Sigmoid colon (tissue), 7 donors: ENCODE measurements around the gene NOS3. TPM values are rescaled to one million over a fixed set of nuclear protein-coding genes. Genes with fewer than 3 reads are reported as not detected.
A peak's percentile ranks its signal among the peaks of the same experiment; 100 is the strongest.

Source experiments
- DNase-seq: peaks from one replicate; pipeline ENCODE4 v3.0.0-alpha.2; 2019
- H3K27ac ChIP-seq, 4 donors: fragments of 200-600 bp; sonication (generic); one replicate each; pipeline ENCODE4 v1.5.1; 2016 to 2019; ENCODE audit warnings: mild to moderate bottlenecking in 1 of 4
- H3K27me3 ChIP-seq, 3 donors: fragments of 200-600 bp; sonication (generic); one replicate each; pipeline ENCODE4 v1.5.1; 2019; ENCODE audit warnings: mild to moderate bottlenecking in 1 of 3
- H3K36me3 ChIP-seq, 4 donors: fragments of 200-600 bp; sonication (generic); one replicate each; pipeline ENCODE4 v1.5.1; 2016 to 2019
- H3K4me1 ChIP-seq, 4 donors: fragments of 200-600 bp; sonication (generic); one replicate each; pipeline ENCODE4 v1.5.1; 2017 to 2019
- H3K4me3 ChIP-seq, 4 donors: fragments of 200-600 bp; sonication (generic); one replicate each; pipeline ENCODE4 v1.5.1; 2017 to 2019; ENCODE audit warnings: mild to moderate bottlenecking in 2 of 4, moderate library complexity in 1 of 4
- H3K9me3 ChIP-seq, 4 donors: fragments of 200-600 bp in 3 of 4; sonication (generic) in 3 of 4; one replicate each; pipeline versions ENCODE4 v1.5.1 to v1.6.1; 2013 to 2019
- CTCF ChIP-seq, 4 experiments: fragments of 450-650 bp in 3 of 4; fragments of 200-600 bp in 1 of 4; IDR thresholded peaks; one replicate each; pipeline ENCODE4 v1.5.1; 2016 to 2019; ENCODE audit warnings: antibody characterized with exemption in 4 of 4, mild to moderate bottlenecking in 3 of 4, moderate library complexity in 2 of 4
- EP300 ChIP-seq, 4 donors: sonication (generic); formaldehyde crosslinking; IDR thresholded peaks; one replicate each; pipeline ENCODE4 v1.6.1; 2017; ENCODE audit warnings: antibody characterized with exemption in 4 of 4
- POLR2A ChIP-seq, 2 donors: fragments of 450-650 bp; IDR thresholded peaks; one replicate each; pipeline ENCODE4 v1.6.1; 2016; ENCODE audit warnings: antibody characterized with exemption in 2 of 2, mild to moderate bottlenecking in 2 of 2, moderate library complexity in 2 of 2
- POLR2AphosphoS5 ChIP-seq, 4 donors: sonication (generic); formaldehyde crosslinking; IDR thresholded peaks; one replicate each; pipeline ENCODE4 v1.6.1; 2017; ENCODE audit warnings: antibody characterized with exemption in 4 of 4
- WGBS, 2 donors: extraction: QIAGEN DNeasy Blood & Tissue Kit; methylation state at CpG; one replicate each; pipeline ENCODE4 v1.1.7; 2013; 5-methylcytosine and 5-hydroxymethylcytosine counted together
- intact Hi-C: fragments of 100-400 bp; cut with DNase I; formaldehyde crosslinking; loops from one replicate; pipeline ENCODE4 v1.15.1; 2023
- polyA plus RNA-seq, 3 donors: library from polyadenylated mRNA; stranded (reverse); fragments of 200-250 nt; gene quantifications; one replicate each; pipeline ENCODE4 v1.2.3, GENCODE V29; 2013
- total RNA-seq, 4 donors: library from RNA; depleted of rRNA; stranded (reverse); fragments of >200 nt; gene quantifications; one replicate each; pipeline ENCODE4 v1.1.0, GENCODE V29; 2016
- donor health status: healthy with polysubstance abuse.
- donor health status: Bipolar disorder and iron deficiency.
- donor health status: healthy.

The NOS3 gene
- total and polyA plus RNA-seq, 7 donors: 0.23 to 7.2 (median 1.8) TPM

- Histone ChIP-seq H3K4me1 (peaks cover 0 to 83% (median 79%) of the 10 kb centered on the region in 4 donors), H3K36me3 (no peaks in the 10 kb centered on the region), H3K27ac (peak overlapping the region; percentile 84 to 97 (median 90)), H3K9me3 (no peaks in the 10 kb centered on the region), H3K27me3 (no peaks in the 10 kb centered on the region), H3K4me3 (peak overlapping the region; percentile 48 to 69 (median 66))
- intact Hi-C loops: loop anchor here (5.0 kb wide), 1 partner anchor 111 kb away; the partner anchor contains the start of gene AGAP3
- TF ChIP-seq EP300 (IDR thresholded peaks at IDR 0.05) (peak in 2 of 4 donors; percentile 10 to 24), POLR2A (IDR thresholded peaks at IDR 0.05) (no peak), CTCF (IDR thresholded peaks at IDR 0.05) (no peak), POLR2AphosphoS5 (IDR thresholded peaks at IDR 0.05) (peak; percentile 28 to 81 (median 78))
- 48 to 57% methylated on average over 13 of the region's 13 CpGs for WGBS, 2 donors
- DNase-seq: no peak
Measured at GRCh38 chr7:150976529-150977381, 14.1 kb upstream of the NOS3 start.

GRCh38 chr7:150977382-150978125 lies 13.3 kb upstream of the NOS3 start:
- Histone ChIP-seq H3K4me3 (peak overlapping the region; percentile 48 to 69 (median 66)), H3K27ac (peak overlapping the region; percentile 84 to 97 (median 90)), H3K36me3 (no peaks in the 10 kb centered on the region), H3K27me3 (no peaks in the 10 kb centered on the region), H3K4me1 (peaks cover 0 to 75% (median 71%) of the 10 kb centered on the region in 4 donors), H3K9me3 (no peaks in the 10 kb centered on the region)
- 5% methylated on average over 62 of the region's 62 CpGs for WGBS, 2 donors
- no peak for DNase-seq
- TF ChIP-seq EP300 (IDR thresholded peaks at IDR 0.05) (no peak), POLR2AphosphoS5 (IDR thresholded peaks at IDR 0.05) (peak in 1 of 4 donors; percentile 6)
- intact Hi-C loops: loop anchor here (5.0 kb wide), 1 partner anchor 110 kb away; the partner anchor contains the start of gene AGAP3

GRCh38 chr7:150978126-150978789 lies 12.6 kb upstream of the NOS3 start, which contains the start of gene KCNH2:
KCNH2 (minus strand) TSS chr7:150978321; CDS start chr7:150977913, 408 bp downstream.
- Histone ChIP-seq H3K4me3 (peak within 1 kb of the TSS; percentile 48 to 69 (median 66)), H3K27me3 (no peaks in the 10 kb centered on the region), H3K9me3 (no peaks in the 10 kb centered on the region), H3K4me1 (peaks cover 0 to 68% (median 64%) of the 10 kb centered on the region in 4 donors), H3K27ac (peak within 1 kb of the TSS; percentile 84 to 97 (median 90)), H3K36me3 (no peaks in the 10 kb centered on the region)
- peak; percentile 84 for DNase-seq
- TF ChIP-seq EP300 (IDR thresholded peaks at IDR 0.05) (no peak), CTCF (IDR thresholded peaks at IDR 0.05) (no peak), POLR2AphosphoS5 (IDR thresholded peaks at IDR 0.05) (peak; percentile 24 to 90 (median 76)), POLR2A (IDR thresholded peaks at IDR 0.05) (peak in 1 of 2 donors; percentile 11)
- intact Hi-C loops: loop anchor here (5.0 kb wide), 1 partner anchor 109 kb away; the partner anchor contains the start of gene AGAP3
- WGBS, 2 donors: 0 to 1% methylated on average over 81 of the region's 81 CpGs

- peak; percentile 92 for DNase-seq
- no peaks in the 10 kb centered on the region for H3K36me3 ChIP-seq
- peaks cover 0 to 52% (median 48%) of the 10 kb centered on the region in 4 donors for H3K4me1 ChIP-seq
- 15 to 36% methylated on average over 7 of the region's 7 CpGs for WGBS, 2 donors
- no peaks in the 10 kb centered on the region for H3K27me3 ChIP-seq
- no peaks in the 10 kb centered on the region for H3K9me3 ChIP-seq
- H3K27ac ChIP-seq: peak overlapping the region; percentile 84 to 97 (median 90)
- H3K4me3 ChIP-seq: peak overlapping the region in 2 of 4 donors; percentile 64 to 68
- intact Hi-C loops: loop anchor here (5.0 kb wide), 1 partner anchor 107 kb away; the partner anchor contains the start of gene AGAP3
- TF ChIP-seq POLR2AphosphoS5 (IDR thresholded peaks at IDR 0.05) (peak; percentile 36 to 73 (median 62)), EP300 (IDR thresholded peaks at IDR 0.05) (peak in 1 of 4 donors; percentile 6), POLR2A (IDR thresholded peaks at IDR 0.05) (no peak)
Measured at GRCh38 chr7:150979713-150980390, 11.0 kb upstream of the NOS3 start.
